ENCODE results near the gene RFFL.
"Not testable (repeated sequence)": the region's sequence is repeated elsewhere in the genome, so short reads cannot be mapped to it uniquely, and the experiment has no call there.

Gene RFFL

DNA sequence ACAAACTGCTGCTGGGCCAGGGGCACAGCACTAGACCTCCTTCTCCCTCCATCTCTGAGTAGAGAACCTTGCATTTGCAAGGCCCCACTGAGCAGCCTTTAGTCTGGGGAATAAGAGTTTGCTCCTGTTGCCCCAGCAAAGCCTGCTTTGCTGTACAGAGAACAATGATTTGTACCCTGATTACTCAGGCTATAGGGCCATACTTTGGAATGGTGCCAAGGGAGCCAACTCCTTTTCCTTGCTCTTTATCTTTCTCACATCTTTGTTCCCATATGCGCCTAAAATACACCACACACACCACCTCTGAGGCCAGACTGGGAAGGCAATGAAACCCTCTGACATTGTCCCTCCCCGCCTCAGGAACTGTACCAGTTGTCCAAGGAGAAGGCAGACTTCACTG lies 62.0 kb downstream of the RFFL start:
- no peak for DNase-seq

GRCh38 chr17:35000965-35001364 lies 62.5 kb downstream of the RFFL start:
- not testable (repeated sequence) for DNase-seq

- DNase-seq = no peak
Measured at GRCh38 chr17:34999456-34999855, 64.1 kb downstream of the RFFL start.

GRCh38 chr17:34998205-34998604 lies 65.3 kb downstream of the RFFL start:
- DNase-seq = peak; percentile 83

DNA sequence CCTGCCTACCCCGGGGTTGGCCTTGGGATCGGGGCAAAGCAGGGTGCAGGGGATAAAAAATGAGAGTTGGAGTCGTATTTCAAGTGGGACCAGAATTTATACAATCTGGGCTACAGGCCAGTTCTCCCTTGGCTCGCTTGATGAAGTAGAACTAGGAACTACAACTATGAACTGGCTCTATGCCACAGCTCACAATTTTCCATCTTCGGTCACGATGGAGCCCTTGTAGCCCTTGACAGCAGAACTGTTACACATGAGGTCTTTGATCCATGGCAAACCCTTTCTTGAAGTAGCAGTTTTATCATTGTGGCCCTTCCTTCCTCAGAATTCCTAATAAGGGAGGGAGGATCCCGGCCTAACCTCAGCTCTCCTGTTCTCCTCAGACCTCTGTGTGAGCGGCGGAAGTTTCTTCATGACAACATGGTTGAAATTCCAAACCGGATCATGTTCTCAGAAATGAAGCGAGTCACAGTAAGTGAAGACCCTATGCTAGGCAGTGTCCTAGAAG lies 66.1 kb downstream of the RFFL start:
- DNase-seq = no peak

- DNase-seq = no peak
Measured at GRCh38 chr17:34996422-34997285, 66.9 kb downstream of the RFFL start.

- no peak for DNase-seq
Measured at GRCh38 chr17:34993031-34993430, 70.5 kb downstream of the RFFL start.

- DNase-seq = no peak
Measured at GRCh38 chr17:34991606-34992005, 71.9 kb downstream of the RFFL start.

GRCh38 chr17:34990921-34991365 lies 72.6 kb downstream of the RFFL start:
- DNase-seq = no peak

GRCh38 chr17:34989473-34989872 lies 74.0 kb downstream of the RFFL start:
- DNase-seq = no peak

- no peak for DNase-seq
Measured at GRCh38 chr17:34988644-34989043, 74.9 kb downstream of the RFFL start.

DNA sequence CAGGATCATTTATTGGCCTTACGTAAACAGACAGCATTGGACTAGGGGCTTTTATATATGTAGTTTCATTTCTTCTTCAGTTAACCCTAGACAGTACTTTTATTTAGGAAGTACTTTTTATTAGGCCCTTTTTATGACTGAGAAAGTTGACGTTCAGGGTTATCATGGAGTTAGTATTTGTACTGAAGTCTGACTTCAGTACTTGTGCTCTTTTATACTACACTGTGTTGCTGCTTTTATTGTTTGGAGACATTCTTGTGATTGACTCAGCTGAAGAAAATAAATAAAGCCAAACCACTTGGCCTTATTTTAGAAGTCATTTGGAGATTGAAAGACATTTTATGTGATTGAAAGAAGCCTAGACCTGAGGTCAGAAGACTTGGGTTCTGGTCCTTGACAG lies 76.3 kb downstream of the RFFL start:
- DNase-seq = no peak

DNA sequence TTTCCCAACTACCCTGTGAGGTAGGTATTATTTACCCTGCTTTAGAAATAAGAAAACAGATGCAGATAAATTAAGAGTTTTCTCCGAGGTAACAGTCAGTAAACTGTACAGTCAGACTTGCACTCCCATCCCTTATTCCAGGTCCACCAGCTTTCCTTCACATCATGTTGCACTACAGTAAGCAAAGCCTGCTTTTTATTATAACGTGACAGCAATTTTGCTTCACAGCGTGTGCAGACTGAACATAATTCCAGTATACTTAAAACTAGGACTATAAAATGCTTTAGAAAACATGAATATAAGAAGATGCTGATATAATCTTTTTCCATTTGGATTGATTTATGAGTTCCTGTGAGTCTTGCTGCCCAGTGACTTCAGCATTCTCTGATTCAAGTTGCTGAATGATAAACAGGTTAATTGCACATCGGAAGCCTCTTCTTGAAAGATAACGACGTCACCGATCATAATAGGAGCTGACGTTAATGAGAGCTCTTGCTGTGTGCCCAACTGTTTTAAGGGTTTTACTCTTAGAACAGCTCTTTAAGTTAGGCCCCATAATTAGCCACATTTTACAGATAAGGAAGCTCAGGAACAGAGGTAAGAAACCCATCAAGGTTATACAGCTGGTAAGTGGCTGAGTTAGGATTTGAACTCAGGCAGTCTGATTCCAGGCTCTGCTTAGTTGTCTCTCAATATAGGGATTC lies 81.8 kb downstream of the RFFL start:
- DNase-seq = no peak

DNA sequence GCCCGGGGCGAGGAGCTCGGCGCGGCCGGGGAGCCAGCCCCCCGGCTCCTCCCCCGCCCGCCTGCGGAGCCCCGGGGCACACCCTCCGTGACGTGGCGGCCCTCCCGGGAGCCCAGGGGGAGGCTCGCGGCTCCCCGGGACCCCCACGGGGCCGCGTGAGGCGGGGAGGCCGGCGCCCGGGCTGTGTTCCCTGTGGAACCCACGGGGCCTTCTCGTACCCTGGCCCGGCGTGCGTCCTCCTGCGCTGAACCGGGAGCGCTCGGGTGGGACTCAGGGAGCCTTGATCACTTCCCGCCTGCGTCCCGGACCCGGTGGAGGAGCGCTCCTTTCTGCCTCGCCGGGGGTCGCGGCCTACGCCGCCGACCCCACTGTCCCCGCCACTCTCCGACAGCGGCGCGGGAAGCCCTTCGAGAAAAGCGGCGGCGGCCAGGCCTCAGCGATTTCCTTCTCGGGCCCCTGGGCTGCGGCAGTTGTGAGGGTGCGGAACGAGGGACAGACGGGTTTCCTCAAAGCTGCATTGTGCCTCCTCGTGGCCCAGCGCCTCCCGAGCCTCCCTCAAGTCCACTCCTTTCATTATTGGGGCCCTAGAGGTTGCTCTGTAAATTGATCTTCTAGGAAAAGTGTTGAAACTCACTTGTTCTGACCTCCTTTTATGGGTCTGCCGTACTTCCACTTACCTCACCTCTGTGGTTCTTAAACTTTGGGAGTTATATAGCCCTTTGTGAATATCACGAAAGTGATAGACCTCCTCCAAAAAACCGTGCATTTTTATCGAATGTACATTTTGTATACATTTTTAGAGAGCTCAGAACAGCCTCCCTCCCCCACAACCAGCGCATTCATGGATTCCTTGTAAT lies 82.6 kb downstream of the RFFL start:
- peak; percentile 83 for DNase-seq

GRCh38 chr17:34980353-34980680 lies 83.2 kb downstream of the RFFL start, which contains the start of gene LIG3:
TSS of gene LIG3 (plus strand) at chr17:34980512. CDS start at chr17:34983006, 2,494 bp downstream.
- DNase-seq = peak; percentile 97

- no peak for DNase-seq
Measured at GRCh38 chr17:34979650-34980352, 83.7 kb downstream of the RFFL start.

DNA sequence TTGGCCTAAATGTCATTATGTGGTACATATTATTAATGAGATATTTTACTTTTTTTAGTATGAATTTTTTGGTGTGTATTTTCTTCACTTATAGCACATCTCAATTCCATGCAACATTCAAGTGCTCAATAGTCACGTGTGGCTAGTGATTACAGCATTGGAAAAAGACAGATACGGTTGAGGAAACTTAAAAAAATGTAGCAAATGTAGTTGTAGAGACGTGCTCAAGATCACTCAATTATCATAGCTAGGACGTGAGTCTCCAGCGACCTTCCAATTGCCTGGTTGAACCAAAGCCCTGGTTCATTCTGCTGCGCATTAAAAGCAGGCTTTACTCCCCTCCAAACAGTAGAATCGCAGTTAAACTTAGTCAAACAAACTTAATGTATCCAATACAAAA lies 84.4 kb downstream of the RFFL start:
- no peak for DNase-seq

DNA sequence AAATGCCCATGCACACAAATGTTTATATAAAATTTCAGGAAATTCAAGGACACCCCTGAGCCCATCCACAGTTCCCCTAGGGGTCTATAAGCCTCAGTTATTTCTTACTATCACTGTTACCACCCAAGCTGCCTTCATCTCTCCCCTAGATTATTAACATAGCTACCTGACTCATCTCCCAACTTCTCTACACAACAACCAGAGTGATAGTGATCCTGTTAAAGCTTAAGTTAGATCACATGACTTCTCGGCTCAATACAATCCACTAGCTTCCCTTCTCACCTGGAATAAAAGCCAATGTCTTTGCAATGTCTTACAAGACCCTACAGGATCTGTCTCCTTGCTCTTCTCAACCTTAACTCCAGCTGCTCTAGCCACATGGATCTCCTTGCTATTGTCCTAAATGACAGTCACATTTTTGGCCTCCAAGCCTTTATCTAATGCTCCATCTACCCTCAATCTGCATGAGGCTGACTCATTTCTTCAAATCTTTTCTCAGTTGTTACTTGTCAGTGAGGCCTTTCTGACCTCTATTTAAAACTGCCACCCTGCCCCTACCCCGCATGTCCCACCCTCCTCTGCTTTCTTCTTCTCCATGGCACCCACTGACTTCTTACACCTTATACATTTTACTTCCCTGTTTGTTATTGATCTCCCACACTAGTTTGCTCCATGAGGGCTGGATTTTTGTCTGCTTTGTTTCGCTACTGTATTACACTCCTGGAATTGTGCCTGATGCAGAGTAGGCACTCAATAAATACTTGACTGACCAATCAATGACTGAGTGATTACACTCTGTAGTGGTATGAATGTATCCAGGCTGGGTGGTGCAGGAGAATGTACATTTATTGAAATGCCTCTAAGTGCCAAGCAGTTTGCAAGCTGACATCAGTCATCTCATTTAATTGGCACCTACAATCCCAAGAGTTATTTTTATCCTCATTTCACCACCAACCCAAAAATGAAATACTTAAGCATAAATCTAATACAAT lies 88.4 kb downstream of the RFFL start:
- DNase-seq = no peak

- DNase-seq = no peak
Measured at GRCh38 chr17:34974179-34974578, 89.3 kb downstream of the RFFL start.

DNA sequence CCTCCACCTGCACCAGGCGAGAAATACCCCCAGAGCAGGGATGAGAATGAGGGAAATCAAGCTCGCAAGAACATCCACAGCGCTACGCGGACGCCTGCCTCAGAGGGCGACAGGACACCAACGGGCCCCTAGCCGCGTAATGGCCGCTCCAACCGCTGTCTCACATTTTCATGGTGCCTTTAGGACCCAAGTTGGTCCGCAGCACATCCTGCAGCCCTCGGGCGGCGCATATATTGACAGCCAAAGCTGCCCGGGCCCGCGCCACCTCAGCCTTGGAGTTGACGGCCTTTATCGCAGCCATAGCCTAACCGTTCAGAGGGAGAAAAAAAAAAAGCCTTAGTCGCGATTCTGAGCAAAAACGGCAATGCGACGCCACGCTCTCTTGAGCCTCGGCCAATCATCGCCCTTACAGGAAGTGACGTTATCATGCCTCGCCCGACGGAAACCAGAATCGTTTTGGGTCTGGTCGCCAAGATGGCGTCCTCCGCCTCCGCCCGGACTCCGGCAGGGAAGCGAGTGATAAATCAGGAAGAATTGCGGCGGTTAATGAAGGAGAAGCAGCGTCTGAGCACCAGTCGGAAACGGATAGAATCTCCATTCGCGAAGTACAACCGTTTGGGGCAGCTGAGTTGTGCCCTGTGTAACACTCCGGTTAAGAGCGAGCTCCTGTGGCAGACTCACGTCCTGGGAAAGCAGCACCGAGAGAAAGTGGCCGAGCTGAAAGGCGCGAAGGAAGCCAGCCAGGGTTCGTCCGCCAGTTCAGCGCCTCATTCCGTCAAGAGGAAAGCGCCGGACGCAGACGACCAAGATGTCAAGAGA lies 102.2 kb downstream of the RFFL start, which contains the start of the genes CCT6B and ZNF830:
Gene CCT6B, minus strand, starts transcription at position 368 of the 819 bp plus-strand sequence. Its CDS starts 67 bp downstream, at position 301.
Gene ZNF830, plus strand, starts transcription at position 448 of the 819 bp plus-strand sequence. Its CDS starts 27 bp downstream, at position 475.
- peak; percentile 91 for DNase-seq

Measured in stimulated activated CD4-positive, alpha-beta T cell treated with anti-CD3 and anti-CD28 coated beads, Interleukin-15, amount 100 ng/mL, for 24 hours (primary cell).